ENCODE measurements around the gene NPHS1.
A peak's percentile ranks its signal among the peaks of the same experiment; 100 is the strongest.

NPHS1 gene

GRCh38 chr19:35861640-35862160, 9.4 kb upstream of the NPHS1 start:
- H3K36me3 ChIP-seq (ENCODE audit: control insufficient read depth in 2 of 2, insufficient read depth in 2 of 2, low read length in 2 of 2): no peaks in the 10 kb centered on the region
- no peak overlapping the region for H3K27ac ChIP-seq (ENCODE audit: low read length)
- H3K9me3 ChIP-seq (ENCODE audit: control insufficient read depth in 2 of 2, low read length in 2 of 2): no peaks in the 10 kb centered on the region
- no peak overlapping the region for H3K9ac ChIP-seq (ENCODE audit: low read length in 2 of 2)
- H3K4me3 ChIP-seq (ENCODE audit: low read length in 2 of 2): no peak overlapping the region
- H3K27me3 ChIP-seq (ENCODE audit: control insufficient read depth in 1 of 2, insufficient read depth in 2 of 2, low read length in 2 of 2): peaks cover 28 to 40% of the 10 kb centered on the region in 2 donors
- peaks cover 6% of the 10 kb centered on the region for H3K4me1 ChIP-seq (ENCODE audit: control insufficient read depth, insufficient read depth, low read length)

- no peaks in the 10 kb centered on the region for H3K9me3 ChIP-seq (ENCODE audit: control insufficient read depth in 2 of 2, low read length in 2 of 2)
- H3K9ac ChIP-seq (ENCODE audit: low read length in 2 of 2): no peak overlapping the region
- no peak overlapping the region for H3K4me3 ChIP-seq (ENCODE audit: low read length in 2 of 2)
- no peak overlapping the region for H3K27ac ChIP-seq (ENCODE audit: low read length)
- H3K36me3 ChIP-seq (ENCODE audit: control insufficient read depth in 2 of 2, insufficient read depth in 2 of 2, low read length in 2 of 2): no peaks in the 10 kb centered on the region
- H3K27me3 ChIP-seq (ENCODE audit: control insufficient read depth in 1 of 2, insufficient read depth in 2 of 2, low read length in 2 of 2): peaks cover 32 to 42% of the 10 kb centered on the region in 2 donors
- peaks cover 12% of the 10 kb centered on the region for H3K4me1 ChIP-seq (ENCODE audit: control insufficient read depth, insufficient read depth, low read length)
Observed at GRCh38 chr19:35860818-35861639, 8.7 kb upstream of the NPHS1 start.

- Histone ChIP-seq H3K4me1 (ENCODE audit: control insufficient read depth, insufficient read depth, low read length) (peaks cover 15% of the 10 kb centered on the region), H3K27ac (ENCODE audit: low read length) (no peak overlapping the region), H3K4me3 (ENCODE audit: low read length in 2 of 2) (no peak overlapping the region), H3K27me3 (ENCODE audit: control insufficient read depth in 1 of 2, insufficient read depth in 2 of 2, low read length in 2 of 2) (peaks cover 38 to 44% of the 10 kb centered on the region in 2 donors), H3K9me3 (ENCODE audit: control insufficient read depth in 2 of 2, low read length in 2 of 2) (no peaks in the 10 kb centered on the region), H3K36me3 (ENCODE audit: control insufficient read depth in 2 of 2, insufficient read depth in 2 of 2, low read length in 2 of 2) (no peaks in the 10 kb centered on the region), H3K9ac (ENCODE audit: low read length in 2 of 2) (no peak overlapping the region)
Observed at GRCh38 chr19:35860436-35860817, 8.1 kb upstream of the NPHS1 start.

GRCh38 chr19:35859414-35859813, 7.1 kb upstream of the NPHS1 start:
- Histone ChIP-seq H3K27ac (ENCODE audit: low read length) (no peak overlapping the region), H3K4me3 (ENCODE audit: low read length in 2 of 2) (no peak overlapping the region), H3K4me1 (ENCODE audit: control insufficient read depth, insufficient read depth, low read length) (peaks cover 15% of the 10 kb centered on the region), H3K9me3 (ENCODE audit: control insufficient read depth in 2 of 2, low read length in 2 of 2) (no peaks in the 10 kb centered on the region), H3K27me3 (ENCODE audit: control insufficient read depth in 1 of 2, insufficient read depth in 2 of 2, low read length in 2 of 2) (peaks cover 49 to 51% of the 10 kb centered on the region in 2 donors), H3K9ac (ENCODE audit: low read length in 2 of 2) (no peak overlapping the region), H3K36me3 (ENCODE audit: control insufficient read depth in 2 of 2, insufficient read depth in 2 of 2, low read length in 2 of 2) (no peaks in the 10 kb centered on the region)

GRCh38 chr19:35858311-35858710, 6.0 kb upstream of the NPHS1 start:
- H3K27ac ChIP-seq (ENCODE audit: low read length): no peak overlapping the region
- peaks cover 15% of the 10 kb centered on the region for H3K4me1 ChIP-seq (ENCODE audit: control insufficient read depth, insufficient read depth, low read length)
- H3K4me3 ChIP-seq (ENCODE audit: low read length in 2 of 2): no peak overlapping the region
- H3K27me3 ChIP-seq (ENCODE audit: control insufficient read depth in 1 of 2, insufficient read depth in 2 of 2, low read length in 2 of 2): peaks cover 49 to 51% of the 10 kb centered on the region in 2 donors
- H3K36me3 ChIP-seq (ENCODE audit: control insufficient read depth in 2 of 2, insufficient read depth in 2 of 2, low read length in 2 of 2): no peaks in the 10 kb centered on the region
- H3K9me3 ChIP-seq (ENCODE audit: control insufficient read depth in 2 of 2, low read length in 2 of 2): no peaks in the 10 kb centered on the region
- no peak overlapping the region for H3K9ac ChIP-seq (ENCODE audit: low read length in 2 of 2)

- Histone ChIP-seq H3K27me3 (ENCODE audit: control insufficient read depth in 1 of 2, insufficient read depth in 2 of 2, low read length in 2 of 2) (peaks cover 52 to 58% of the 10 kb centered on the region in 2 donors), H3K27ac (ENCODE audit: low read length) (no peak within 1 kb of the TSS), H3K36me3 (ENCODE audit: control insufficient read depth in 2 of 2, insufficient read depth in 2 of 2, low read length in 2 of 2) (no peaks in the 10 kb centered on the region), H3K4me3 (ENCODE audit: low read length in 2 of 2) (peak within 1 kb of the TSS; percentile 60 to 70), H3K9me3 (ENCODE audit: control insufficient read depth in 2 of 2, low read length in 2 of 2) (no peaks in the 10 kb centered on the region), H3K4me1 (ENCODE audit: control insufficient read depth, insufficient read depth, low read length) (peaks cover 15% of the 10 kb centered on the region), H3K9ac (ENCODE audit: low read length in 2 of 2) (no peak within 1 kb of the TSS)
Observed at GRCh38 chr19:35856546-35857149, 4.3 kb upstream of the NPHS1 start, which contains the start of gene KIRREL2. TSS of gene KIRREL2 (plus strand) at chr19:35856911. CDS start at chr19:35857120, 209 bp downstream.

- Histone ChIP-seq H3K36me3 (ENCODE audit: control insufficient read depth in 2 of 2, insufficient read depth in 2 of 2, low read length in 2 of 2) (no peaks in the 10 kb centered on the region), H3K9me3 (ENCODE audit: control insufficient read depth in 2 of 2, low read length in 2 of 2) (no peaks in the 10 kb centered on the region), H3K27ac (ENCODE audit: low read length) (no peak overlapping the region), H3K9ac (ENCODE audit: low read length in 2 of 2) (no peak overlapping the region), H3K4me3 (ENCODE audit: low read length in 2 of 2) (no peak overlapping the region), H3K27me3 (ENCODE audit: control insufficient read depth in 1 of 2, insufficient read depth in 2 of 2, low read length in 2 of 2) (peaks cover 58 to 67% of the 10 kb centered on the region in 2 donors), H3K4me1 (ENCODE audit: control insufficient read depth, insufficient read depth, low read length) (peaks cover 15% of the 10 kb centered on the region)
Observed at GRCh38 chr19:35853038-35853756, 893 bp upstream of the NPHS1 start.

GRCh38 chr19:35851213-35852028, 883 bp downstream of the NPHS1 start:
- no peak overlapping the region for H3K27ac ChIP-seq (ENCODE audit: low read length)
- no peaks in the 10 kb centered on the region for H3K9me3 ChIP-seq (ENCODE audit: control insufficient read depth in 2 of 2, low read length in 2 of 2)
- H3K27me3 ChIP-seq (ENCODE audit: control insufficient read depth in 1 of 2, insufficient read depth in 2 of 2, low read length in 2 of 2): peaks cover 56 to 62% of the 10 kb centered on the region in 2 donors
- no peaks in the 10 kb centered on the region for H3K36me3 ChIP-seq (ENCODE audit: control insufficient read depth in 2 of 2, insufficient read depth in 2 of 2, low read length in 2 of 2)
- H3K4me1 ChIP-seq (ENCODE audit: control insufficient read depth, insufficient read depth, low read length): peaks cover 7% of the 10 kb centered on the region
- no peak overlapping the region for H3K9ac ChIP-seq (ENCODE audit: low read length in 2 of 2)
- H3K4me3 ChIP-seq (ENCODE audit: low read length in 2 of 2): no peak overlapping the region

GRCh38 chr19:35848919-35849505, 3.3 kb downstream of the NPHS1 start:
- Histone ChIP-seq H3K9me3 (ENCODE audit: control insufficient read depth in 2 of 2, low read length in 2 of 2) (no peaks in the 10 kb centered on the region), H3K9ac (ENCODE audit: low read length in 2 of 2) (no peak overlapping the region), H3K4me3 (ENCODE audit: low read length in 2 of 2) (no peak overlapping the region), H3K27ac (ENCODE audit: low read length) (no peak overlapping the region), H3K4me1 (ENCODE audit: control insufficient read depth, insufficient read depth, low read length) (peaks cover 14% of the 10 kb centered on the region), H3K27me3 (ENCODE audit: control insufficient read depth in 1 of 2, insufficient read depth in 2 of 2, low read length in 2 of 2) (peaks cover 62 to 64% of the 10 kb centered on the region in 2 donors), H3K36me3 (ENCODE audit: control insufficient read depth in 2 of 2, insufficient read depth in 2 of 2, low read length in 2 of 2) (no peaks in the 10 kb centered on the region)

GRCh38 chr19:35848486-35848885, 3.8 kb downstream of the NPHS1 start:
- no peak overlapping the region for H3K9ac ChIP-seq (ENCODE audit: low read length in 2 of 2)
- H3K4me3 ChIP-seq (ENCODE audit: low read length in 2 of 2): no peak overlapping the region
- H3K36me3 ChIP-seq (ENCODE audit: control insufficient read depth in 2 of 2, insufficient read depth in 2 of 2, low read length in 2 of 2): no peaks in the 10 kb centered on the region
- peaks cover 67 to 69% of the 10 kb centered on the region in 2 donors for H3K27me3 ChIP-seq (ENCODE audit: control insufficient read depth in 1 of 2, insufficient read depth in 2 of 2, low read length in 2 of 2)
- H3K4me1 ChIP-seq (ENCODE audit: control insufficient read depth, insufficient read depth, low read length): peaks cover 14% of the 10 kb centered on the region
- H3K9me3 ChIP-seq (ENCODE audit: control insufficient read depth in 2 of 2, low read length in 2 of 2): no peaks in the 10 kb centered on the region
- H3K27ac ChIP-seq (ENCODE audit: low read length): no peak overlapping the region
